ENCODE measurements around the gene SKI.

SKI gene

DNA sequence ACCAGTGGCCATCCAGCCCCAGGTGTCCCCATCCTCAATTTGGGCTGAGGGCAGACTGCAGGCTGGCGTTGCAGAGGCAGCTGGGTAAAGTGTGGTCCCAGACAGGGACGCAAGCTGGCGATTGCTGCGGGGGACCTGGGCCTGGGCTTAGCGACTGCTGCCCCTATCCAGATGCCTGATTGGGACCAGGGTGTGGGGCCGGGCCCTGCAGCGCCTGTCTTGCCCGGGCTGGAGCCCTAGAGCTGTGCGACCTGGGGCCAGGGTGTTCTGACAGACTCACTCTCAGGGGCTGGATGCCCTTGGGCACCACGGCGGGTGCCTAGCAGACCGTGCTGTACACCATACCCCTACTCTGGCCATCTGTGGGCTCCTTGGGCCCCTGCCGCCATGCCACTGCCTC is 17.3 kb upstream of the SKI start:
- FAIRE-seq = no peak

DNA sequence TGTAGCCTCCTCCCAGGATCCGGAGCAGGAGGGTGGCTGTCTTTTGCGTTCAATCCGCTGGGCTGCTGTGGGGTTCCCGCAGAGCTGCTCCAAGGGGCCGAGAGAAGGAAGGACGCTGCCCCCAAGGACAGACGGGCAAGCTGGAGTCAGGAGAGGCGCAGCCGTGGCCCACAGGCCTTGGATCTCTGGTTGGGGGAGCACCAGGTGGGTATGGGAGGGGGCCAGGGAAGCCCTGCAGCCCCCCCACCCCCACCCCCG is 15.9 kb upstream of the SKI start:
- no peak for FAIRE-seq

- no peak for FAIRE-seq
These were observed 15.3 kb upstream of the SKI start for GRCh38 chr1:2212532-2213491.

DNA sequence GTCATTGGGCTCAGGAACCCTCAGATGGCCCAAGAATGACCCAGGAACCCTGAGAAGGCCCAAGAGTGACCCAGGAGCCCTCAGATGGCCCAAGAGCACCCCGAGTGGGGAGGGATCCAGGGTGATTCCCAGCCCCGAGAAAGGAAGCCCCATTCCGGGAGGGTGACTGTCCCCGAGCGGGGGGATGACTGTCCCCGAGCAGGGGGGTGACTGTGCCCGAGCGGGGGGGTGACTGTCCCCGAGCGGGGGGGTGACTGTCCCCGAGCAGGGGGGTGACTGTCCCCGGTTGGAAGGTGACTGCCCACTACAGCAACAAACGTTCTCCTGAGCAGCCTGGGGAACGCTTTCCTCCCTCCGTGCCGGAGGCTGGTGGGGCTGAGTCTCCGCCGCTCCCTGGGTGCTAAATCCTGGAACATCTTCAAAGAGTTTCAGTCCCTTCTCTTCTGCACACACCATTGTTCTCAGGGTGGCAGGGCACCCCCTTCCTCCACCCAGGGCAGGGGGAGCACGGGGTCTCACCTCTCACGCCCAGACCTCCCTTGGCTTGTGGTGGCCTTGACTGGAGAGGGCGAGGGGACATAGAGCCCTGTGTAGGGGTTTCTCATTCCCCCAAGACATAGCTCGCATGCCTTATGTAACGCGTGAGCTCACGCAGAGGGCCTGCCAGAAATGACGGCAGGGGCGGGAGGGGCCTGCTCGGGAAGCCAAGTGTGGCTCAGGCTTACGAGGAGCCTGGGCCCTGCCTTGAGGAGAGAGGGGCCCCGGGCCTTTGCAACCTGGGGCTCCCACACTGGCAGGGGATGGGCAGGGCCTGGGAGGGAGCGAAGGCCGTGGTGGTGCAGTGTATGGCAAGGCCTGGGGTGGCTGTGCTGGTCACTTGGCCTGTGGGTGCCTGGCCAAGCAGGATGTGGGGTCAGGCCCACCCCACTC is 14.3 kb upstream of the SKI start:
- no peak for FAIRE-seq

GRCh38 chr1:2214541-2215241 is 13.4 kb upstream of the SKI start:
- no peak for FAIRE-seq

GRCh38 chr1:2215329-2215728 is 12.8 kb upstream of the SKI start:
- no peak for FAIRE-seq

DNA sequence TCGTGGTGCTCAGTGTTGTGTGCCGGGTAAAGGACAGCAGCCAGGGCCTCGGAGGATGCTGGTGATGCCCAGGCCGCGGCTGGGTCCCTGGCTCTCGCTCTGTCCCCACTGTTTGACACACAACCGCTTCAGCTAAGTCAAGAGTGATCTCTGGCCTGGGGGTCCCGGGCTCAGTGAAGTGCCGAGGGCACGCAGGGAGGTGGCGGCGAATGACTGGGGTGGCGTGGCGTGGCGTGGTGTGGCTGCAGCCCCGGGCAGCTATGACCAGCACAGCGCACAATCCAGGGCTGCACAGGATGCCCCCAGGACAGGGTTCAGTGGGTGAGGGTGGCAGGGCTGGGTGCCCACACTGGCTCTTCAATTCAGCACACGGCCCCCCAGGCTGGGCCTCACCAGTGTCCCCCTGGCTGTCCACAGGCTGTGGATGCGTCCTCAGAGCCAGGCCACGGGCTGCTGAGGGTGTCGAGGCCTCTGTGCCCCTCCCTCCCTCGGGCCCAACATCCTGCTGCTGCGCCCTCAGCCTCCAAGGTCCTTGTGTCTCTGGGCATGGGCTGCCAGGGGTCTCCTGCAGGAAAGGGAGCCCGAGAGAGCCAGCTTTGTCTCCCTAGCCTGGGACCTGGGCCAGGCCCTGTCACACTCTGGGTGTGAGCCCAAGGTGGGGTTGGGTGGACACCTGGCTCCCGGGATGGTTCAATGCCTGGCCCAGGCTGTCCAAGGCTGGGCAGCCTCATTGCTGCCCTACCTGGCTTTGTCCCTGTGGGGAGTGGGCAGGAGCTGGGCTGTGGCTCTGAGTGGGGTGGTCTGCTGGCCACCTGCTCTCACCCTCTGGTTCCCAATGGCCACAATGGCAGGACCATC is 12.0 kb upstream of the SKI start:
- no peak for FAIRE-seq

- FAIRE-seq = no peak
These were observed 11.4 kb upstream of the SKI start for GRCh38 chr1:2216767-2217058.

GRCh38 chr1:2221271-2221670 is 6.8 kb upstream of the SKI start:
- FAIRE-seq = no peak

- no peak for FAIRE-seq
These were observed 3.9 kb upstream of the SKI start for GRCh38 chr1:2224170-2224584.

DNA sequence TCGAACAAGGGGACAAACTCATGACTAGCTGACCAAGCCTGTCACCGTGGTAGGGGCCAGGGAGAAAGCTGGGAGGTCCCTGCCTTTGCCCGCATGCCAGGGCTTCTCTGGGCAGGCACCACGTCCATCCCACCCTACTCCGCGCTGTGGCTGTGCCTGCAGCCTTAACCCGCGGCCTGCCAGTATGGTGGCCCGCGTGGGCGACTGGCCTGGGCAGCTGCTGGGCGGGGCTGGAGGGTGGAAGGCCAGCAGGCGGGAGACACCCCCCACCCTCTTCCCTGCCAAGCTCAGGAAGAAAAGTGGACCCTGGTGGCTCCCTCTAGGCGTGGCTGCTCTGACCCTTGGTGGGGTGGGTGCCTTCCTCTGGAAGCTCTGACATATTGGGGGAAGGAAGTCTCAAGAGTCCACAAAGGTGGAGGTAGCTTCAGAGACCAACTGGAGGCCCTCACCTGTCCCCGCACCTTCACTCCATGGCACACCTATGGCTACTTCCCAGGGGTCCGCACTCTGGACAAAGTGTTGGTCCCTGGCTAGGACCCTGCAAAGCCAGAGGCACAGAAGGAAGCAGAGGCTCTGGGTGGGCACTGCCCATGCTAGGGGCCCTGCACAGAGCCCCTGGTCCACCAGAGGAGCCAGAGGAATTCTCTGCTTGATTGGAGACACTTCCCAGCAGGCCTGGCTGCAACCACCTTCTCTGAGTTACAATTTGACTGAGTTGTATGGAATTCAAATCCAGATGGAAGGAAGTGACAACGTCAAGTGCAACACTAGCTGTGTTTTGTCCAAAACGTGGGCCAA is 3.3 kb upstream of the SKI start:
- no peak for FAIRE-seq

DNA sequence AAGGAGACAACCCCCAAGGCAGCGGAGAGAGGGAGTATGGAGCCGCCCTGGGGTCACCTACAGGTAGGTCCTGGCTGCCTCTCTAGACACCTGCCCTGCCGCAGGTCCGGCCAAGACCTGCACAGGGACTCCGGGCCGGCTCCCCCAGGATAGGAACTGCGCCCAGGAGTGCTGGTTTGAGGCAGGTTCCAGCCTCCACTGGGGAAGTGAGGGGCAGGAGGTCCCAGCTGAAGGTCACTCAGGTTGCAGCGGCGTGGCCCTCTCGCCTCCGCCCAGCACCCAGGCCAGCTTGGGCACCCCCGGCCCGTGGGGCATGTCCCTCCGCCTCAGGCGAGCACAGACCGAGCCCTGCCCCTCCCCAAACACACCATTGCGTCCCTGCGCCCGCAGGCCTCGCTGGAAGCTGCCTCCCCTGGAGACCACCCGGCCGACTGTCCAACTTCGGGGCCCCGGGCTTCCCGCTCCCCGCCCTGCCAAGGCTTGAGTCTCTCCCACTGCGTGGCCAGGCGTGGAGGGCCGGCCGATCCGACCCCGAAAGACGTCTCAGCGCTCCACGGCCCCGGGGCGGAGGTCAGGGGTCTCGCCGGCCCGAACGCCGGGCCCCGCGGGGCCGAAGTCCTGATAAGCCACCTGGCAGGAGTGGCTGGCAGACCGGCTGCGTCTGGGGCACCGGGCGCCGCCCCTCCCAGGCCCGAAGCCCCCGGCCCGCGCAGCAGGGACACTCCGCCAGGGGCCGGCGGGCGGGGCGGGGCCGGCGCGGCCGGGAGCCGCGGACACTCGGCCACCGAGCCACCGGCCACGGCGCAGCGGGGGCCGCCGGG is 1.4 kb upstream of the SKI start:
- no peak for FAIRE-seq

DNA sequence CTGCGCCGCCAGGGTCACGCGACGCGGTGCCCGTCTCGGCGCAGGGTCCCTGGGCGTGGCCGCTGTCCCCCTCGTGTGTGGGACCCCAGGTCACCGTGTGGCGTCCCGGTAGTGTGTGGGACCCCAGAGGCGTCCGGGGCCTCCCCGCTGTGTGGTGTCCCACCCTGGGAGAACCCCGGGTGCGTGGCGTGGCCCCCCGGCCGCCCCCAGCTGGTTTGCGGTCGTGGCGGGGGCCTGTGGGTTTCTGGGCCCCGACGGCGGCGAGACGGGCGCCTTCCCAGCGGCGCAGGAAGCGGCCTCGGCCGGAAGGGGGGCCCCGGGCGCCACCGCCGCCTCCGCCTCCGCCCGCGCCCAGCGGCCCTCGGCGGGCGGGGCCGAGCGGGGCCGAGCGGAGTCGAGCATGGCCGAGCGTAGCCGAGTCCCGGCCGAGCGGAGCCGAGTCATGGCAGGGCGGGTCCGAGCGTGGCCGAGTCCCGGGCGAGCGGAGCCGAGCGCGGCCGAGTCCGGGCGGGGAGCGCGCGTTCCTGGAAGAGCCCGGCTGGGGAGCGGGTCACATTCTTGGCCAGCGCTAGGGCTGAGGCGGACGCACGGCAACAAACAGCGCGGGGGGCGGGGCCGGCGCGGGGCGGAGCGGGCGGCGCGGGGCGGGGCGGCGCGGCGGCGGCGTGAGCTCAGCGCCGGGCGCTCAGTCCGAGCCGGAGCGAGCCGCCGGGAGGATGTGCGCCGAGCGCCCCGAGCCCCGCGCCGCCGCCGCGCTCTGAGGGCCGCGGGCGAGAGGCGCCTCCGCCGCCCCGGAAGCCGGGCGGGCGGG is 568 bp upstream of the SKI start:
- FAIRE-seq = no peak

DNA sequence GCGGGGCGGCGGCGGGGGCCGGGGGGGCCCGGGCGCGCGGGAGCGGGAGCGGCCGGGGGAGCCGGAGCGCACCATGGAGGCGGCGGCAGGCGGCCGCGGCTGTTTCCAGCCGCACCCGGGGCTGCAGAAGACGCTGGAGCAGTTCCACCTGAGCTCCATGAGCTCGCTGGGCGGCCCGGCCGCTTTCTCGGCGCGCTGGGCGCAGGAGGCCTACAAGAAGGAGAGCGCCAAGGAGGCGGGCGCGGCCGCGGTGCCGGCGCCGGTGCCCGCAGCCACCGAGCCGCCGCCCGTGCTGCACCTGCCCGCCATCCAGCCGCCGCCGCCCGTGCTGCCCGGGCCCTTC is 546 bp downstream of the SKI start:
- FAIRE-seq = no peak

DNA sequence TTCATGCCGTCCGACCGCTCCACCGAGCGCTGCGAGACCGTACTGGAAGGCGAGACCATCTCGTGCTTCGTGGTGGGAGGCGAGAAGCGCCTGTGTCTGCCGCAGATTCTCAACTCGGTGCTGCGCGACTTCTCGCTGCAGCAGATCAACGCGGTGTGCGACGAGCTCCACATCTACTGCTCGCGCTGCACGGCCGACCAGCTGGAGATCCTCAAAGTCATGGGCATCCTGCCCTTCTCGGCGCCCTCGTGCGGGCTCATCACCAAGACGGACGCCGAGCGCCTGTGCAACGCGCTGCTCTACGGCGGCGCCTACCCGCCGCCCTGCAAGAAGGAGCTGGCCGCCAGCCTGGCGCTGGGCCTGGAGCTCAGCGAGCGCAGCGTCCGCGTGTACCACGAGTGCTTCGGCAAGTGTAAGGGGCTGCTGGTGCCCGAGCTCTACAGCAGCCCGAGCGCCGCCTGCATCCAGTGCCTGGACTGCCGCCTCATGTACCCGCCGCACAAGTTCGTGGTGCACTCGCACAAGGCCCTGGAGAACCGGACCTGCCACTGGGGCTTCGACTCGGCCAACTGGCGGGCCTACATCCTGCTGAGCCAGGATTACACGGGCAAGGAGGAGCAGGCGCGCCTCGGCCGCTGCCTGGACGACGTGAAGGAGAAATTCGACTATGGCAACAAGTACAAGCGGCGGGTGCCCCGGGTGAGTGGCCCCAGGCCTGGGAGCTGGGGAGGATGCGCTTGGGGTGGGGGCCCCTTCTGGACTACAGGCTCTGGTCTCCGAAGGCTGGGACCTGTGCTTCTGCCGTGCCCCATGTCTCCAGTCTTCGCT is 1.1 kb downstream of the SKI start:
- FAIRE-seq = no peak

DNA sequence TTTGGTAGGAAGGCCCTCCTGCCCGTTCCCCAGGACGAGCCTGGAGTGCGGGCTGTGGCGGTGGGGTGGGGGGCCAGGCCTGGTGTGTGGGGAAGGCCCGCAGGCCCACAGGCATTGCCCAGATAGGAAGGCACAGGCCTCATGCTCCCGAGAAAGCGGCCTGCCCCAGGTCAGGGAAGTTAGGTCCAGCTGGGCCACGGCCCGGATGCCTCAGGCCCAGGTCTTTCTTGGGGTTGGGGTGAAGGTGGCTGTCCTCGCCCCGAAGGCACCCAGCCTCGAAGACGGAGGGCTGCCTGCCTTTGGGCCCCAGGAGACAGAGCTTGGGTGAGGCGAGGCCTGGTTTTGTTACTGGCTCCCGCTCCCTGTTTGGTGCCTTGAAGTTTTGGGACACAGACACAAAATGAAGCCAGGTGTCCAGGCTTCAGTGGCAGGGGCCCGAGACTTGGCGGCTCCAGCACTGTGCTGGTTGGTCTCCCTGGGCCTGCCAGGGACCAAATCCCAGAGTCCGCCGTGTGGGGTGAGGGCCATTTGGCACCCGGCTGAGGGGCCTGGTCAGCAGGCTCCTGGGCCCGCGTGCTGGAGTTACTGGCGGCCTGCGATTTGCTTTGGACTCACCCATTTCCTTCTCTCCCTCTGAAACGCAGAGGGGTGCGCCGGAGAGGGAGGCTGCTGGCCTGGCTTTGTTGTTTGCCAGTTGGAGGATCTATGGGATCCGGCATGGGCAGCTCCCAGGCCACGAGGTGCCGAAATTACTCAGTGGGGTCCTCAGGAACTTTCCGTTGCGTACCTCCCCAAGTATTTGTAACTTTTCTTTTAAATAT is 2.0 kb downstream of the SKI start:
- no peak for FAIRE-seq

DNA sequence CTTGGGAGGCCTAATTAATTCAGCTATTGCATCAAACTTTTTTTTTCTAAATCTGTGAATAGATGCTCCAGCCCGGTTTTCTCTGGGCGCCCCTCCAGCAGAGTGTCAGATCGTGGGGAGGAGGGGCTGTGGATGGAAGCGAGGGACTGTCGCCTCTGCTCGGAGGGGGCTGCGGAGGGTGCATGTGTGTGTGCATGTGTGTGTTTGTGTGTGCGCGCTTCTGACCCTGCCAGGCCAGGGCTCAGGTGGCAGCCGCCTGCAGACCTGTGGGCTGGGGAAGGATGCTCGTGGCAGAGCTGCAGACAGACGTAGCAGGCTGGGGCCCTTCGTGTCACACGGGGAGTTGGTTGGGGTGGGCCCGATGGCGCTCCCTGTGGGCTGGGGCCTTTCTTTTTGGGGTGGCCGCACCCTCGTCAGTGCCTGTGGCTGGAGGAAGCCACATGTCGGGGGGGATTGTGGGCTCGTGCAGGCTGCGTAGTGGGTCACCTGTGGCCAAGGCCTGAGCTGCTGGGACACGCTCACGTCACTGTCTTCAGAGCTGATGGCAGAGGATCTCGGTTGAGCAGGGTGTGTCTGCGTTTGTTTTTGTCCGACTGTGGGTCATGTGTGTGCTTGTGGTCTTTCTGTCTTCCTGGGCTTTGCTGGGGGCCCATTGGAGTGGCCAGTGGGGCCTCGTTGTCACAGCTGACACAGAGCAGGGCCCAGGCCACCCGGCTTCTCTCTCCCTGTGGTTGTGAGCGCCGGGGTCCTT is 2.8 kb downstream of the SKI start:
- FAIRE-seq = no peak
